ENCODE results near the gene SAMD8. TPM values are rescaled to one million over a fixed set of nuclear protein-coding genes. Genes with fewer than 3 reads are reported as not detected.

The SAMD8 gene
- total RNA-seq, 1 donor from 2014 or later = 16.5 TPM

DNA sequence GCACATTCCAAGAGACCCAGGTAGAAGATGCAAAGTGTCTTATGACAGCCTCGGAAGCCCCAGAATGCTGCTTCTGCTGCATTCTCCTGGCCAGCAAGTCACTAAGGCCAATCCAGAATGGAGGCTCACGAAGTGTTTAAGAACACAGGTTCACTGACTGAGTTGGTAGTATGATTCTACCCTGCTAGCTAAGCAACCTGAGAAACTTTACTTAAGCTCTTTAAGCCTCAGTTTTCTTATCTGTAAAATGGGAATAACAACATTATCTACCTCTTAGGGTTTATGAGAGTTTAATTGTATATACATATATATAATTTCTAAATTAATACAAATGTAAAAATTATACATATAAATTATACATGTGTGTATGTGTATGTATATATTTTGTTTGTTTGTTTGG, 22.8 kb upstream of the SAMD8 start:
- no peak for DNase-seq (ENCODE audit: low spot score in 2 of 2)
- TF ChIP-seq CTCF (IDR thresholded peaks at IDR 0.05) = no peak
- intact Hi-C loops (cut with DNase I) = no loop called here
- H3K27me3 ChIP-seq = no peaks in the 10 kb centered on the region
- no peak overlapping the region for H3K4me3 ChIP-seq
- H3K4me1 ChIP-seq = no peaks in the 10 kb centered on the region
- no peak overlapping the region for H3K27ac ChIP-seq
- H3K9me3 ChIP-seq = no peaks in the 10 kb centered on the region
- no peaks in the 10 kb centered on the region for H3K36me3 ChIP-seq

DNA sequence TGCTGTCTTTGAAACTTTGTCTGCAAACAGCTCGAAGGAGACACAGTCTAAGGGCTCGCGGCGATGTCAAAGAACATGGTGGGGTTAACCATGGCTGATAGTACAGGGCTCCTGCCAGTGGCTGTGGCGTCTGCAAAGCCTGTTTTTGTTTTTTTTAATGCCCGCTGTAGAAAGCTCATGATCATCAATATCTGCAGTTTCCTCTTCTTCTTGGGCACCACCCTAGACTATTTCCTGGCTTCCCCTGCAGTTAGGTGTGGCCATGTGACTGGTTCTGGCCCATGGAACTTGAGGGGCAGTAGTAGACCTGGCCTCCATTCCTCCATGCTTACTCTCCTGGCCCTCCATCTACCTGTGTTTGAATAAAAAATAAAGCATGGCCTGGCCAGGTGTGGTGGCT, 21.8 kb upstream of the SAMD8 start:
- no peaks in the 10 kb centered on the region for H3K4me1 ChIP-seq
- H3K27me3 ChIP-seq = no peaks in the 10 kb centered on the region
- no peak overlapping the region for H3K4me3 ChIP-seq
- no peak overlapping the region for H3K27ac ChIP-seq
- no peaks in the 10 kb centered on the region for H3K9me3 ChIP-seq
- no peaks in the 10 kb centered on the region for H3K36me3 ChIP-seq
- intact Hi-C loops (cut with DNase I) = no loop called here
- no peak for DNase-seq (ENCODE audit: low spot score in 2 of 2)
- TF ChIP-seq CTCF (IDR thresholded peaks at IDR 0.05) = no peak

DNA sequence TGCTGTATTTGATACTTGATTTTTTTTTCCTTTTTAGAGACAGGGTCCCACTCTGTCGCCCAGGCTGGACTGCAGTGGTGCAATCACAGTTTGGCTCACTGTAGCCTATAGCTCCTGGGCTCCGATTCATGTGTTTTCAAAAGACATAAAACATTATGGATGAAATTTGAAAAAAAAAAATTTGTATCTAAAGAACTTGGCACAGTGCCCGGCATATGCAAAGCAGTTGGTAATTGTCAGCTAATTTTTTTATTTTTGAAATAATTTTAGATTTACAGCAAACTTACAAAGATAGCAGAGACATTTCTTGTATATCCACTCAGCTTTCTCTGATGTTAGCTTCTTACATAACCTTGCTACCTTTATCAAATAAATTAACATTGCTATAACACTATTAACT, 20.3 kb upstream of the SAMD8 start:
- intact Hi-C loops (cut with DNase I) = no loop called here
- Histone ChIP-seq H3K9me3 (no peaks in the 10 kb centered on the region), H3K4me1 (no peaks in the 10 kb centered on the region), H3K36me3 (no peaks in the 10 kb centered on the region), H3K27me3 (no peaks in the 10 kb centered on the region), H3K4me3 (no peak overlapping the region), H3K27ac (no peak overlapping the region)
- no peak for DNase-seq (ENCODE audit: low spot score in 2 of 2)
- TF ChIP-seq CTCF (IDR thresholded peaks at IDR 0.05) = no peak

GRCh38 chr10:75094465-75094864, 17.0 kb upstream of the SAMD8 start:
- Histone ChIP-seq H3K9me3 (no peaks in the 10 kb centered on the region), H3K27ac (no peak overlapping the region), H3K36me3 (no peaks in the 10 kb centered on the region), H3K27me3 (no peaks in the 10 kb centered on the region), H3K4me1 (no peaks in the 10 kb centered on the region), H3K4me3 (no peak overlapping the region)
- no peak for DNase-seq (ENCODE audit: low spot score in 2 of 2)
- intact Hi-C loops (cut with DNase I) = no loop called here
- TF ChIP-seq CTCF (IDR thresholded peaks at IDR 0.05) = no peak

- no peaks in the 10 kb centered on the region for H3K9me3 ChIP-seq
- intact Hi-C loops (cut with DNase I) = no loop called here
- no peaks in the 10 kb centered on the region for H3K36me3 ChIP-seq
- H3K4me3 ChIP-seq = no peak overlapping the region
- H3K27me3 ChIP-seq = no peaks in the 10 kb centered on the region
- no peak overlapping the region for H3K27ac ChIP-seq
- no peaks in the 10 kb centered on the region for H3K4me1 ChIP-seq
- TF ChIP-seq CTCF (IDR thresholded peaks at IDR 0.05) = no peak
- no peak for DNase-seq (ENCODE audit: low spot score in 2 of 2)
These were observed 15.8 kb upstream of the SAMD8 start for GRCh38 chr10:75095631-75096030.

DNA sequence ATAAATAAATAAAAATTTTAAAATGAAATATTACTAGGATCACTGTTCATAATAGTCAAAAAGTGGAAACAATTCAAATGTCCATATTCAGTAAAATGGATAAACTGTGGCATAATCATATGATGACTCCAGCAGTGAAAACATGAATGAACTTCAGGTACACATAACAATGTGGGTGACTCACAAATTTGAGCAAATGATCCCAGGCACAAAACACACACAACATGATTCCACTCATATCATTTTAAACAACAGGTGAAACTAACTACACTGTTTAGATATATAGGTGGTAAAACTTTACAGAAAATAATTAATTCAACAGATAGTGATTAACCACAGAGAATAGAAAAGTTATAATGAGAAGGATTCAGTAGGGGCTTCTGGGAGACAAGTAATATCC, 14.7 kb upstream of the SAMD8 start:
- TF ChIP-seq CTCF (IDR thresholded peaks at IDR 0.05) = no peak
- intact Hi-C loops (cut with DNase I) = no loop called here
- DNase-seq (ENCODE audit: low spot score in 2 of 2) = no peak
- Histone ChIP-seq H3K9me3 (no peaks in the 10 kb centered on the region), H3K4me1 (no peaks in the 10 kb centered on the region), H3K36me3 (no peaks in the 10 kb centered on the region), H3K27ac (no peak overlapping the region), H3K4me3 (no peak overlapping the region), H3K27me3 (no peaks in the 10 kb centered on the region)
